ENCODE data around the gene CCDC27.

Gene CCDC27

DNA sequence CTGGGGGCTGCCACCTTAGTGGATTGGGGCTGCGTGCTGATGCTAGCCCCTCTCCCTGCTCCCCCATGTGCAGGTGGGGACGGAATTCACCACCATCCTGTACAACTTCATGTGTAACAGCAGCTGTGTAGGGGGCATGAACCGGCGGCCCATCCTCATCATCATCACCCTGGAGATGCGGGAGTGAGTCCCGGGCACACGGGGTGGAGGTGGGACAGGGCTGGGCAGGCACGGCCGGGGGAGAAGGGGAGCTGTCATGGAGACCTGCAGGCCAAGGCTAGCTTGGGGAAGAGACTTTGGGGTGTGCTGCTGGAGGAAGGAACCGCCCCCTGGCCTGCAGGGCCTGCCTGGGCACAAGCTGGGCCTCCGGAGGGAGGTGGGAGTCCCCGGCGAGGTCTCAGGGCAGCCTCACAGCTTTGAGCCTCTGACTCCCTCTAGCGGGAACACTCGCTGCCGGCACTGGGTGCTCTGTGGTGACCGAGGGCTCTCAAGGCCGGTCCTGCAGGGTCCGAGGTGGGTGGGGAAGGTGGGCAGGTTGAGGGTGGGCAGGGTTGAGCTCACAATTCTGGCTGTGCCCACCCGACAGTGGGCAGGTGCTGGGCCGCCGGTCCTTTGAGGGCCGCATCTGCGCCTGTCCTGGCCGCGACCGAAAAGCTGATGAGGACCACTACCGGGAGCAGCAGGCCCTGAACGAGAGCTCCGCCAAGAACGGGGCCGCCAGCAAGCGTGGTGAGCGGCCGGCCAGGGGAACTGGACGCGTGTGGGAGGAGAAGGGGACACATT lies 25.0 kb upstream of the CCDC27 start:
- H3K4me3 ChIP-seq (replicated peaks; ENCODE audit: low read depth, low read length), result no peak overlapping the region
- TF ChIP-seq, protein P1, sequence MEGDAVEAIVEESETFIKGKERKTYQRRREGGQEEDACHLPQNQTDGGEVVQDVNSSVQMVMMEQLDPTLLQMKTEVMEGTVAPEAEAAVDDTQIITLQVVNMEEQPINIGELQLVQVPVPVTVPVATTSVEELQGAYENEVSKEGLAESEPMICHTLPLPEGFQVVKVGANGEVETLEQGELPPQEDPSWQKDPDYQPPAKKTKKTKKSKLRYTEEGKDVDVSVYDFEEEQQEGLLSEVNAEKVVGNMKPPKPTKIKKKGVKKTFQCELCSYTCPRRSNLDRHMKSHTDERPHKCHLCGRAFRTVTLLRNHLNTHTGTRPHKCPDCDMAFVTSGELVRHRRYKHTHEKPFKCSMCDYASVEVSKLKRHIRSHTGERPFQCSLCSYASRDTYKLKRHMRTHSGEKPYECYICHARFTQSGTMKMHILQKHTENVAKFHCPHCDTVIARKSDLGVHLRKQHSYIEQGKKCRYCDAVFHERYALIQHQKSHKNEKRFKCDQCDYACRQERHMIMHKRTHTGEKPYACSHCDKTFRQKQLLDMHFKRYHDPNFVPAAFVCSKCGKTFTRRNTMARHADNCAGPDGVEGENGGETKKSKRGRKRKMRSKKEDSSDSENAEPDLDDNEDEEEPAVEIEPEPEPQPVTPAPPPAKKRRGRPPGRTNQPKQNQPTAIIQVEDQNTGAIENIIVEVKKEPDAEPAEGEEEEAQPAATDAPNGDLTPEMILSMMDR (IDR thresholded peaks at IDR 0.05; ENCODE audit: low read length, missing control alignments), result peak; percentile 54
- peak; percentile 30 for DNase-seq (ENCODE audit: low read depth)

DNA sequence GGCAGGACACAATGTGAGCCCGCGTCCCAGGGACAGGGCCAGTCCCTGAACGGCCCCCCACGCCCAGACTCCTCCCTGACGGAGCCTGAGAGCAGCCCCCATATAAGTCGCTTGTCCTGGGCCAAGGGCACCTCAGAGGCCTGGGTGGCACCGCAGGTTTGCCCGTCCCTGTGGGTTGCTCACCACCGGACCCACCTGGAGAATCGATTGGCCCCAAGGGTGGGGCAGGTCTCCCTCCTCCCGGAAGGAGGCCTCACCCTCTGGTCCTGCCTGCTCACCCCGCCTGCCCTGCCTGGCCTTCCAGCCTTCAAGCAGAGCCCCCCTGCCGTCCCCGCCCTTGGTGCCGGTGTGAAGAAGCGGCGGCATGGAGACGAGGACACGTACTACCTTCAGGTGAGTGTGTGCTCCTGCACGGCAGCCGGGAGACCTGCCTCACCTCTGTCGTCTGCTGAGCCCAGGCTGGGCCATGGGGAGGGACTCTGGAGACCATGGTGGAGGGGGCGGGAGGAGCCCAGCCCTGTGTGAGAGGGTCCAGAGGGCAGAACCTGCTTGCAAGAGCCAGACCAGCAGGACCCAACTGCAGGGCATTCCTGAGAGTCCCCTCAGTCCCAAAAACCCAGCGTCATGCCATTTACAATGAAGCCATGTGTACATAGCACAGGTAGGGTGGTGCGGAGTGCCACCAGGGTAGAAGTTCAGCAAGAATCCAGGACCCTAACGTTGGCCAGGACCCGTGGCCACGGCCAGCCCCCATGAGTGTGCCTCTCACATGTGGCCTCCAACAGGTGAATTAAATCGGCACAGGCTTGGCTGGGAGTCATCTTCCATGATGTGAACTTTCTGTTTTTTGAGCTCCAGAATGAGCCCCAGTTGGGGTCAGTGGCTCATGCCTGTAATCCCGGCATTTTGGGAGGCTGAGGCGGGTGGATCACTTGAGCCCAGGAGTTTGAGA lies 24.1 kb upstream of the CCDC27 start:
- H3K4me3 ChIP-seq (replicated peaks; ENCODE audit: low read depth, low read length), result no peak overlapping the region
- no peak for DNase-seq (ENCODE audit: low read depth)
- TF ChIP-seq, protein P1 (IDR thresholded peaks at IDR 0.05; ENCODE audit: low read length, missing control alignments), result no peak

DNA sequence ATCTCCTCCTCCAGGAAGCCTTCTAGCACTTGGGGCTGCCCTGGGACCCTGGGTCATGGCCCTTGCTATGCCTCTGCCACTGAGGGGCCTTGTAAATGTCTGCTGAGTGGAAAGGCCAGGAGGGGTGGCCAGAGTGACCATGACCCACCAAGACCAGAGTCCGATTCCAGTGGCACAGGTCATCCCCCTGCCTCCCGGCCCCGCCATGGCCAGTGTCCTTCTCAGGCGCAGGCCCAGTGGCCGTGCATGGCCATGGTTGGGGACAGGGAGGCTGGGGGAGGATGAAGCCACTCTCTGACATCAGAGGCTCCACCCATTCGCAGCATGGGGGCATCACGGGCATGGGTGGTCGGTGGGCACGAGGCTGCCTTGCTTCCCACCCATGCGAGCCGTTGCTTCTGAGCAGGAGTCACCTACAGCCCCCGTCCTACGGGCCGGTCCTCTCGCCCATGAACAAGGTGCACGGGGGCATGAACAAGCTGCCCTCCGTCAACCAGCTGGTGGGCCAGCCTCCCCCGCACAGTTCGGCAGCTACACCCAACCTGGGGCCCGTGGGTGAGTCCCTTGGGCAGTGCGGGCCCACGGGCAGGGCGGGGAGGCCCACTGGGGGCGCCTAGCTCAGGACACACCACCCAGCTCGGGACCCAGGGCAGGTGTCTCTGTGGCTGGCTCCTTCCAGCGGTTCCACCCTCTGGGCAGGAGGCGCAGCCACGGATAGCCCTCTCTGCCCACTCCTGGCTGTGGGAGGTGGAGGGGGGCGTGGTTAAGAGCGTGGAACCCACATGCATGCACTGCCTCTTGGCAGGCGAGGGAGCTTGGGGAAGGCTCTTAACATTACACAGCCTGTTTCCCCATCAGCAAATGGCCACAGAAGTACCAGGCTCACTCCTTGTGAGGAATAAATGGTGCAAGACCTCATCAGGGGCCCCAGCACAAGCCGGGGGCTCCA lies 22.4 kb upstream of the CCDC27 start:
- no peak for DNase-seq (ENCODE audit: low read depth)
- TF ChIP-seq, protein P1 (IDR thresholded peaks at IDR 0.05; ENCODE audit: low read length, missing control alignments), result no peak
- no peak overlapping the region for H3K4me3 ChIP-seq (replicated peaks; ENCODE audit: low read depth, low read length)

DNA sequence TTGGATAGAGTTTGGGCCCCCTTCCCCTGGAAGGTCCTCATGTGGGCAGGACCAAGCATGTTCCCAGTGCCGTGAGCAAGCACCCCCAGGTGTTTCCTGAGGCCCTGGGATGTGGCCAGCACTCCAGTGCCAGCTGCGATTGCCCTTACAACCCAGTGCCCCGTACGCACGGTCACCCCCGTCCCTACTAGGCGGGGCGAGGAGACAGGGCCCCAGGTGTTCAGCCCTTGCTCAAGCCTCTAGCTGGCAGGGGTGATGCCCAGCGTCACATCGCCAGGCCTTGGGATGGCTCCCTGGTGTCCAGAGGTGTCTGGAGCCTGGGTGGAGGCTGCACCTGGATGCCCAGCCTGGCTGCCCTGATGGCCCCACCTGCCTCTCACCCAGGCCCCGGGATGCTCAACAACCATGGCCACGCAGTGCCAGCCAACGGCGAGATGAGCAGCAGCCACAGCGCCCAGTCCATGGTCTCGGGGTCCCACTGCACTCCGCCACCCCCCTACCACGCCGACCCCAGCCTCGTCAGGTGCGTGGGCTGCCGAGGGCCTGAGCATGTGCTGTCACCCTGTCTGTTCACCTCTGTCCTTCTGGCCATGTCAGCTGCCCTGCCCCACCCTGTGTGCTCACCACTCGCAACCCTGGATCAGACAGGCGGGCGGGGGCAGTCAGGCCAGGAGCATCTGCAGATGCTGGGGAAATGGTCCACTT lies 21.6 kb upstream of the CCDC27 start:
- no peak for DNase-seq (ENCODE audit: low read depth)
- TF ChIP-seq, protein P1 (IDR thresholded peaks at IDR 0.05; ENCODE audit: low read length, missing control alignments), result no peak
- H3K4me3 ChIP-seq (replicated peaks; ENCODE audit: low read depth, low read length), result no peak overlapping the region

DNA sequence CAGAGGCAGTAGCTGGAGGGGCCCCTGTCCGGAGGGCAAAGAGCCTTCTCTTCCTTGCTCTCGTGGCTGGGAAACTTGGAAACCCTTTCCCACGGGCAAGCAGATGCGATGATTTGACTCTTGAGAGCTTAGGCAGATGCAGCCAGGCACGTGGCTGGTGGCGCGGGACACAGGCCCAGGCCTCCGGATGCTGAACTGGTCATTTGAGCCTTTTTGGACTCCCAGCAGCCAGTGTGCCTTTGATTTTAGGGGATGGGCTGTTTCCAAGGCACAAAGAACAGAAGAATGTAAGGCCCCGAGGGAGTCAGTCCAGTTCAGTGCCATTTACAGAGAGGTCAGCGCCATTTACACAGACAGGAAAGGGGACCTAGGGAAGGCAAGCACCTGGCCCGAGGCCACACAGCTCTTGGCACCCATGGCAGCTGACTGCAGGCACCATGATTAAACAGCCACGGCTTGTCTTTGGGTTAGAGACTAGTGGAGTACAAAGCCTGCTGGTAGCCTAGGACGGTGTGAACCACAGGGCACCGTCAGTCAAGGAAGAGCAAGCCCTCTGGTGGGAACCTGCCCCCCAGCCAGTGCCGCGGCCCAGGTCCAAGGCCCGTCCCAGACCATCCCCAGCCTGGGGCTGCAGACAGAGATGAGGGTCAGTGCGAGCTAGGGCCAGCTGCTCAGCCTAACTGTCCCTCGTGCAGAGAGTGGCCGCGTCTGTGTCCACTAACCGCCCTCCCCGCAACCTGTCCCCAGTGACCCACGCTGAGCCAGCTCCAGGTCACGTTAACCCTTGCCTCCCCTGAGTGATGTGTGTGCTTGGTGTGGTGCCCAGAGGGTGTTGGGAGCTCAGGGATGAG lies 20.4 kb upstream of the CCDC27 start:
- DNase-seq (ENCODE audit: low read depth), result no peak
- TF ChIP-seq, protein P1 (IDR thresholded peaks at IDR 0.05; ENCODE audit: low read length, missing control alignments), result no peak

More for the DNA sequence above, 20.4 kb upstream of the CCDC27 start:
- no peak overlapping the region for H3K4me3 ChIP-seq (replicated peaks; ENCODE audit: low read depth, low read length)

All from fibroblast of pulmonary artery (primary cell).